PC-3 (cell line): ENCODE data around the gene KNL1.

Experiments
- EZH2 ChIP-seq: fragments of 300-600 bp; sonication (generic); IDR thresholded peaks from one replicate; pipeline ENCODE4 v1.6.1; 2017; ENCODE audit warnings: antibody characterized with exemption, mild to moderate bottlenecking, low read length; ENCODE audit not compliant: unreplicated experiment
- TF ChIP-seq, protein P1 (sequence below): fragments of 300-600 bp; sonication (generic); conservative IDR thresholded peaks from 2 replicates; pipeline ENCODE4 v1.5.1; 2017; ENCODE audit warnings: antibody characterized with exemption, low read depth, mild to moderate bottlenecking, low read length

DNA sequence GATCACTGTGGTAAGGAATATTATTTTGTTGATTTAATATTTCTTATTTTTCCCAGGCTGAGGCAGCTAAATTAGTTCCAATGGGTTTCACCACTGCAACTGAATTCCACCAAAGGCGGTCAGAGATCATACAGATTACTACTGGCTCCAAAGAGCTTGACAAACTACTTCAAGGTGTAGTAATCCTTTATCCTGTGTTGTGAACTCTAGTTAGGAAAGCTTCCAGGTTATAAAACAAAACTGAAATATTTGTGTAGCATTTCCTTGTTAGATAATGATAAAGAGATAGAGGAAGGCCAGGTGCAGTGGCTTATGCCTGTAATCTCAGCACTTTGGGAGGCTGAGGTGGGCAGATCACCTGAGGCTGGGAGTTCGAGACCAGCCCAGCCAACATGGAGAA is 112.1 kb downstream of the KNL1 start:
- TF ChIP-seq, protein P1, sequence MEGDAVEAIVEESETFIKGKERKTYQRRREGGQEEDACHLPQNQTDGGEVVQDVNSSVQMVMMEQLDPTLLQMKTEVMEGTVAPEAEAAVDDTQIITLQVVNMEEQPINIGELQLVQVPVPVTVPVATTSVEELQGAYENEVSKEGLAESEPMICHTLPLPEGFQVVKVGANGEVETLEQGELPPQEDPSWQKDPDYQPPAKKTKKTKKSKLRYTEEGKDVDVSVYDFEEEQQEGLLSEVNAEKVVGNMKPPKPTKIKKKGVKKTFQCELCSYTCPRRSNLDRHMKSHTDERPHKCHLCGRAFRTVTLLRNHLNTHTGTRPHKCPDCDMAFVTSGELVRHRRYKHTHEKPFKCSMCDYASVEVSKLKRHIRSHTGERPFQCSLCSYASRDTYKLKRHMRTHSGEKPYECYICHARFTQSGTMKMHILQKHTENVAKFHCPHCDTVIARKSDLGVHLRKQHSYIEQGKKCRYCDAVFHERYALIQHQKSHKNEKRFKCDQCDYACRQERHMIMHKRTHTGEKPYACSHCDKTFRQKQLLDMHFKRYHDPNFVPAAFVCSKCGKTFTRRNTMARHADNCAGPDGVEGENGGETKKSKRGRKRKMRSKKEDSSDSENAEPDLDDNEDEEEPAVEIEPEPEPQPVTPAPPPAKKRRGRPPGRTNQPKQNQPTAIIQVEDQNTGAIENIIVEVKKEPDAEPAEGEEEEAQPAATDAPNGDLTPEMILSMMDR = no peak
- TF ChIP-seq EZH2 = no peak
